ENCODE measurements around the gene TBC1D23. TPM values are rescaled to one million over a fixed set of nuclear protein-coding genes. Genes with fewer than 3 reads are reported as not detected.
"Not testable (repeated sequence)": the region's sequence is repeated elsewhere in the genome, so short reads cannot be mapped to it uniquely, and the experiment has no call there.

TBC1D23 gene
- total RNA-seq, 1 experiment from 2014 or later: 20.6 TPM

DNA sequence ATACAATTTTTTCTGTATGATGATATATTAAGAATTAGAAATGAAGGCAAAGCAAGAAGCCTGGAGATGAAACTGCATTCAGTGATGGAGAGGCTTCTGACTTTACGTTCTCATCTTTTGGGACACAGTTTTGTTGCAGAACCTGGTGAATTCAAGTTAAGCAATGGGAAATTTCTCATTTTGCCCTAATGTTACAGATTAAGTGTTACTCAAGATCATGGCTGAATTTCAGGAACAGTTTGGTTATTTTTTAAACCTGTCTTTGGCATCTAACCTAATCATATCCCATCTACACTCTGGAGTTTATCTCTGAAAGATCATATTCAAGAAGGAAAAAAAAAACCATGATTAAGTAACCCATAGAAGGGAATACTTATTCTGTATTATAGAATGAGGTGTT is 79.7 kb downstream of the TBC1D23 start:
- no peak overlapping the region for H3K27ac ChIP-seq (ENCODE audit: low read length)
- H3K36me3 ChIP-seq (ENCODE audit: insufficient read depth, low read length): peaks cover 63% of the 10 kb centered on the region
- H3K4me1 ChIP-seq (ENCODE audit: low read length): peaks cover 7% of the 10 kb centered on the region
- no peaks in the 10 kb centered on the region for H3K27me3 ChIP-seq (ENCODE audit: low read length)
- no peaks in the 10 kb centered on the region for H3K9me3 ChIP-seq (ENCODE audit: low read length)
- no peaks in the 10 kb centered on the region for H3K9me2 ChIP-seq (replicated peaks; ENCODE audit: insufficient read depth, low read length)
- no peak overlapping the region for H2AFZ ChIP-seq (ENCODE audit: low read length)
- H3K9ac ChIP-seq (ENCODE audit: low read length): no peak overlapping the region
- H3K4me3 ChIP-seq (ENCODE audit: low read length): no peak overlapping the region
- H3K79me2 ChIP-seq (ENCODE audit: low read length): peaks cover 52% of the 10 kb centered on the region
- H3K4me2 ChIP-seq (ENCODE audit: low read depth, low read length, poor library complexity, severe bottlenecking): no peak overlapping the region
- H4K20me1 ChIP-seq (ENCODE audit: insufficient read depth, low read depth, low read length): no peaks in the 10 kb centered on the region
- DNase-seq: no peak

DNA sequence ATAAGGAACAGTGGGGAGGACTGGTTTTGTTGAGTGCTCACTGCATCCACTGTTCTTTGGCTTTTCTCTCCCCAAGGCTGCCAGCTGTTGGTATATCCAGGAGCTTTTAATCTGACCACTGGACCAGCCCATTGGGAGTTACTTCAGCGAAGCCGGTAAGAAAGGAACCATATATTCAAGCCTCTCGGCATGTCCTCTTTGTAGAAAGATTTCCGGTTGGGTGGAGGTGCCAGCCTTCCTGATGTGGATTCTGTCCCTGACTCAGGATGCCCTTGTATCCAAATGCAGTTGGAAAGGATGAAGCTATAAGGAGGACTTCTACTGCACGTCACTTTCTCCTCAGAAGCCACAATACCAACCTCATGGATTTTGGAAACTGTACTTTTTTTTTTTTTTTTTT is 87.9 kb downstream of the TBC1D23 start:
- Histone ChIP-seq H3K36me3 (ENCODE audit: insufficient read depth, low read length) (peaks cover 70% of the 10 kb centered on the region), H3K9ac (ENCODE audit: low read length) (no peak overlapping the region), H2AFZ (ENCODE audit: low read length) (no peak overlapping the region), H3K79me2 (ENCODE audit: low read length) (peaks cover 12% of the 10 kb centered on the region), H3K27me3 (ENCODE audit: low read length) (no peaks in the 10 kb centered on the region), H3K4me2 (ENCODE audit: low read depth, low read length, poor library complexity, severe bottlenecking) (no peak overlapping the region), H3K27ac (ENCODE audit: low read length) (no peak overlapping the region), H3K9me2 (replicated peaks; ENCODE audit: insufficient read depth, low read length) (no peaks in the 10 kb centered on the region), H3K4me3 (ENCODE audit: low read length) (no peak overlapping the region), H3K4me1 (ENCODE audit: low read length) (no peaks in the 10 kb centered on the region), H3K9me3 (ENCODE audit: low read length) (no peaks in the 10 kb centered on the region), H4K20me1 (ENCODE audit: insufficient read depth, low read depth, low read length) (no peaks in the 10 kb centered on the region)
- no peak for DNase-seq

GRCh38 chr3:100351770-100352169 is 91.0 kb downstream of the TBC1D23 start:
- H3K9me2 ChIP-seq (replicated peaks; ENCODE audit: insufficient read depth, low read length); H3K4me2 ChIP-seq (ENCODE audit: low read depth, low read length, poor library complexity, severe bottlenecking); H3K9me3 ChIP-seq (ENCODE audit: low read length); H4K20me1 ChIP-seq (ENCODE audit: insufficient read depth, low read depth, low read length); DNase-seq; H3K9ac ChIP-seq (ENCODE audit: low read length); H3K4me1 ChIP-seq (ENCODE audit: low read length); H3K27me3 ChIP-seq (ENCODE audit: low read length); H3K4me3 ChIP-seq (ENCODE audit: low read length); H2AFZ ChIP-seq (ENCODE audit: low read length); H3K79me2 ChIP-seq (ENCODE audit: low read length); H3K27ac ChIP-seq (ENCODE audit: low read length): not testable (repeated sequence)
- H3K36me3 ChIP-seq (ENCODE audit: insufficient read depth, low read length): peaks cover 55% of the 10 kb centered on the region

DNA sequence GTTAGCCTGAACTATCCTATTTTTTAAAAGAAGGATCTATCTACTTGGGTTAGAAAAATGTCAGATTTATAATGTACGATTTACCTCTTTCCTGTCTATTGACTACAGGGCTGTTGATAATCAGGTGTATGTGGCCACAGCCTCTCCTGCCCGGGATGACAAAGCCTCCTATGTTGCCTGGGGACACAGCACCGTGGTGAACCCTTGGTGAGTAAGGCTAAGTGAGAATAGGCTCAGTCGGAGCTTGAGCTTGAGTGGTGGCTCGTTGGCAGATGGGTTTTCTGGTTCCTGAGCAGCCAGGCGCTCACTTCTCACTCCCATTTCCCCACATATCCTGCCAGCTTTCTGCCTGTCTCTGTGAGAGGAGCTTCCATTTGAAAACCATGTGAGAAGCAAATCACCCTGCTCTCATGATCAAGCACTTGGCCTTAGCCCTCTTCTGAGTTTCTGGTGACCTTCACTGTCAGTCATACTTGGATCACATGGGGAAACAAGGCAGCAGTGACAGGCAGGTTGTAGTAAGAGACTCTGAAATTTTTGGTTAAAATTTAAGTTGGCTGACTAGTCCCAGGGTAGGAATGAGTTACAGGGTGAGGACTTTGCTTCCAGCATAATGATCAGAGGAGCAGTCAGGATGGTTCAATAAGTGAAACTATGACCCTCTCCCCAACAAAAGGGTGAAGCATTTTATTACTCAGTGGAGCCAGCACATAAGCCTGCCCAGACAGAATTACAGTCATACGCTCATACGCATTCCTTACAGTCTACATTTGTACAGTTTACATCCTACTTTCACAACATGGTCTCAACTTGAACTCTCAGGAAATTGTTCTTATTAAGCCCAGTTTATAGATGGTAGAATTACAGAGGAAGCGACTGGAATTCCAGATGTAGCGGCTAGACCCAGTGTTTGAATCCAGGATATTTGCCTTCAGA is 91.8 kb downstream of the TBC1D23 start:
- DNase-seq: no peak
- H3K36me3 ChIP-seq (ENCODE audit: insufficient read depth, low read length): peaks cover 53% of the 10 kb centered on the region

GRCh38 chr3:100354850-100355249 is 94.1 kb downstream of the TBC1D23 start:
- Histone ChIP-seq H3K27ac (ENCODE audit: low read length) (no peak overlapping the region), H3K4me3 (ENCODE audit: low read length) (no peak overlapping the region), H3K79me2 (ENCODE audit: low read length) (0 out of 2 replicates have a peak, but pooled peaks cover 6% of the 10 kb centered on the region), H3K9me2 (replicated peaks; ENCODE audit: insufficient read depth, low read length) (no peaks in the 10 kb centered on the region), H3K4me1 (ENCODE audit: low read length) (no peaks in the 10 kb centered on the region), H2AFZ (ENCODE audit: low read length) (no peak overlapping the region), H3K9ac (ENCODE audit: low read length) (no peak overlapping the region), H3K36me3 (ENCODE audit: insufficient read depth, low read length) (peaks cover 45% of the 10 kb centered on the region), H4K20me1 (ENCODE audit: insufficient read depth, low read depth, low read length) (no peaks in the 10 kb centered on the region), H3K27me3 (ENCODE audit: low read length) (no peaks in the 10 kb centered on the region), H3K4me2 (ENCODE audit: low read depth, low read length, poor library complexity, severe bottlenecking) (no peak overlapping the region), H3K9me3 (ENCODE audit: low read length) (no peaks in the 10 kb centered on the region)
- DNase-seq: no peak

More for the DNA sequence above, 91.8 kb downstream of the TBC1D23 start:
- Histone ChIP-seq H3K4me3 (ENCODE audit: low read length) (no peak overlapping the region), H3K27me3 (ENCODE audit: low read length) (no peaks in the 10 kb centered on the region), H4K20me1 (ENCODE audit: insufficient read depth, low read depth, low read length) (no peaks in the 10 kb centered on the region), H3K27ac (ENCODE audit: low read length) (no peak overlapping the region), H3K9me2 (replicated peaks; ENCODE audit: insufficient read depth, low read length) (no peaks in the 10 kb centered on the region), H2AFZ (ENCODE audit: low read length) (no peak overlapping the region), H3K9ac (ENCODE audit: low read length) (no peak overlapping the region), H3K79me2 (ENCODE audit: low read length) (0 out of 2 replicates have a peak, but pooled peaks cover 6% of the 10 kb centered on the region), H3K4me2 (ENCODE audit: low read depth, low read length, poor library complexity, severe bottlenecking) (no peak overlapping the region), H3K9me3 (ENCODE audit: low read length) (no peaks in the 10 kb centered on the region), H3K4me1 (ENCODE audit: low read length) (no peaks in the 10 kb centered on the region)

- H3K27me3 ChIP-seq (ENCODE audit: low read length): no peaks in the 10 kb centered on the region
- no peak for DNase-seq
- no peaks in the 10 kb centered on the region for H3K9me2 ChIP-seq (replicated peaks; ENCODE audit: insufficient read depth, low read length)
- no peak overlapping the region for H3K9ac ChIP-seq (ENCODE audit: low read length)
- H3K4me3 ChIP-seq (ENCODE audit: low read length): no peak overlapping the region
- peaks cover 50% of the 10 kb centered on the region for H3K36me3 ChIP-seq (ENCODE audit: insufficient read depth, low read length)
- H3K9me3 ChIP-seq (ENCODE audit: low read length): no peaks in the 10 kb centered on the region
- no peaks in the 10 kb centered on the region for H4K20me1 ChIP-seq (ENCODE audit: insufficient read depth, low read depth, low read length)
- H2AFZ ChIP-seq (ENCODE audit: low read length): no peak overlapping the region
- no peak overlapping the region for H3K4me2 ChIP-seq (ENCODE audit: low read depth, low read length, poor library complexity, severe bottlenecking)
- H3K4me1 ChIP-seq (ENCODE audit: low read length): no peaks in the 10 kb centered on the region
- H3K27ac ChIP-seq (ENCODE audit: low read length): no peak overlapping the region
- no peaks in the 10 kb centered on the region for H3K79me2 ChIP-seq (ENCODE audit: low read length)
Observed at GRCh38 chr3:100358413-100358812, 97.6 kb downstream of the TBC1D23 start.

DNA sequence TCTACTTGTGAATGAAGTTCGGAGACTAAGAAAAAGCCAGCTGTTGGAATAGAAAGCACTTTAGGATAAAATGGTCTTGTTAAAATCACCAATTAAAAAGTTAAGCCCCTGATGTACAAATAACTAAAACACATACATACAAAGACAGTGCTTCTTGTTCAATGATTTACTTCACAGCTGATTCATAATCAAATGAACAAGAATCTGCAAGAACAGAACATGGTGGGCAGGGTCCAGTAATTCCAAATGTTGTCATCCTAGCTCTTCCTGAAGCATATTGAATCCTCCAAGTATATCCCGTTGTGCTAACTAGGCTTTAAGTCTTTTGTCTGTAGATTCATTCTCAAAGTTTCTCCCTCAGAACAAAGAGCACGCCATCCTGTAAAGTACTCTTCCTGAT is 98.2 kb downstream of the TBC1D23 start:
- Histone ChIP-seq H3K27me3 (ENCODE audit: low read length) (no peaks in the 10 kb centered on the region), H3K9ac (ENCODE audit: low read length) (no peak overlapping the region), H4K20me1 (ENCODE audit: insufficient read depth, low read depth, low read length) (no peaks in the 10 kb centered on the region), H3K9me3 (ENCODE audit: low read length) (no peaks in the 10 kb centered on the region), H3K79me2 (ENCODE audit: low read length) (no peaks in the 10 kb centered on the region), H3K27ac (ENCODE audit: low read length) (no peak overlapping the region), H3K9me2 (replicated peaks; ENCODE audit: insufficient read depth, low read length) (no peaks in the 10 kb centered on the region), H3K4me1 (ENCODE audit: low read length) (no peaks in the 10 kb centered on the region), H3K36me3 (ENCODE audit: insufficient read depth, low read length) (peaks cover 53% of the 10 kb centered on the region), H2AFZ (ENCODE audit: low read length) (no peak overlapping the region), H3K4me2 (ENCODE audit: low read depth, low read length, poor library complexity, severe bottlenecking) (no peak overlapping the region), H3K4me3 (ENCODE audit: low read length) (no peak overlapping the region)
- DNase-seq: no peak

DNA sequence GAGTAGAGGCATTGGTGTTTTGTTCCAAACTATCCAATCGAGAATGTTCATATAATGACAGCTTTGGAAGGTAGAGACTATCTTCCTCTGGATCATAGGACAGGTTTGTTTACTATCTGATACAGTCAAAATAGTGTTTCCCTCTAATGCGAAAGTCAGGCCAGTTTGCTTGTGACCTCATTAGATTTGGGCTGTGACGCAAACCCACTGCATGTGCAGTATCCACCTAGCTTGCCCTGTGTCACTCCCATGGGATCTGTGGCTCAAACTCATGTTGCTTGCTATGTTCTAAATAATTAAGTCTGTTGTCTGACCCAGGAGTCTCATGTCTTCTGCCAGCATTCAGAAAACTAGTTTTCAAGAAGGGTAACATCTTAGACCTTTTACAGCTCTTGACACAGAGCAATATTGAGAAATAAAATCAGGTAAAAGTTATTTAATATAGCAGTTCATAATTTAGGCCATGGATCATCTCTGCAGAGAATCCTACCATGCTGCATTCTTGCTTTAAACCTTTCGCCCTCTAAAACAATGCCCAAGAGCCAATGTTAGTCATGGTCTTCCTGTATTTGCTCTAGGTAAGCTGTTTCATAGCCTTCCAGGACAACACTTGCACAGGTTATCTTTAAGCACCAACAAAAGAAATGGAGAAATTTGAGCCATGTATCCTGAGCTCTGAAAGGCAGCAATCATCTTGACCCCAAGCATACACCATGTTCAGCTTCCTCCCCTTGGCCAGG is 100.1 kb downstream of the TBC1D23 start:
- Histone ChIP-seq H3K9ac (ENCODE audit: low read length) (no peak overlapping the region), H3K36me3 (ENCODE audit: insufficient read depth, low read length) (peaks cover 60% of the 10 kb centered on the region), H3K4me2 (ENCODE audit: low read depth, low read length, poor library complexity, severe bottlenecking) (no peak overlapping the region)

More for the DNA sequence above, 100.1 kb downstream of the TBC1D23 start:
- no peak for DNase-seq
- Histone ChIP-seq H3K27ac (ENCODE audit: low read length) (no peak overlapping the region), H3K27me3 (ENCODE audit: low read length) (no peaks in the 10 kb centered on the region), H3K79me2 (ENCODE audit: low read length) (peaks cover 11% of the 10 kb centered on the region; the same call in 1 of the 2 replicates), H3K4me3 (ENCODE audit: low read length) (no peak overlapping the region), H3K9me2 (replicated peaks; ENCODE audit: insufficient read depth, low read length) (no peaks in the 10 kb centered on the region), H3K4me1 (ENCODE audit: low read length) (no peaks in the 10 kb centered on the region), H4K20me1 (ENCODE audit: insufficient read depth, low read depth, low read length) (no peaks in the 10 kb centered on the region), H2AFZ (ENCODE audit: low read length) (no peak overlapping the region), H3K9me3 (ENCODE audit: low read length) (no peaks in the 10 kb centered on the region)
